Adrenal gland (tissue), 12 donors: ENCODE results near the gene SHISA8. TPM values are rescaled to one million over a fixed set of nuclear protein-coding genes. Genes with fewer than 3 reads are reported as not detected.

Experiments used
- DNase-seq, 7 donors: peaks; one replicate each; pipeline ENCODE4 v3.0.0-alpha.2; 2019 to 2020
- H3K27ac ChIP-seq, 5 donors: fragments of 200-600 bp; sonication (generic) in 4 of 5; 1 replicate in 3 of 5; 2 replicates in 2 of 5; pipeline versions ENCODE4 v1.5.1 to v1.8.0; 2016 to 2020; ENCODE audit warnings: mild to moderate bottlenecking in 1 of 5
- H3K27me3 ChIP-seq: fragments of 200-600 bp; 2 replicates; pipeline ENCODE4 v1.8.0; 2021
- H3K36me3 ChIP-seq, 2 donors: fragments of 200-600 bp; replicated peaks in 1 of 2; 1 replicate in 1 of 2; 2 replicates in 1 of 2; pipeline versions ENCODE4 v1.5.1 to v1.8.0; 2018 to 2022
- H3K4me1 ChIP-seq, 2 donors: fragments of 200-600 bp; replicated peaks in 1 of 2; 1 replicate in 1 of 2; 2 replicates in 1 of 2; pipeline versions ENCODE4 v1.5.1 to v1.8.0; 2018 to 2021
- H3K4me3 ChIP-seq, 4 donors: fragments of 200-600 bp; sonication (generic) in 3 of 4; one replicate each; pipeline ENCODE4 v1.5.1; 2016 to 2018
- H3K9me3 ChIP-seq, 3 donors: fragments of 200-600 bp; sonication (generic) in 1 of 3; replicated peaks in 1 of 3; 1 replicate in 2 of 3; 2 replicates in 1 of 3; pipeline versions ENCODE4 v1.5.1 to v1.8.0; 2016 to 2021
- CTCF ChIP-seq, 6 experiments: fragments of 450-650 bp in 4 of 6; fragments of 200-600 bp in 2 of 6; sonication (generic) in 1 of 6; IDR thresholded peaks; 1 replicate in 5 of 6; 2 replicates in 1 of 6; pipeline versions ENCODE4 v1.5.1 to v1.8.0; 2016 to 2021; ENCODE audit warnings: antibody characterized with exemption in 6 of 6, mild to moderate bottlenecking in 2 of 6, moderate library complexity in 1 of 6
- POLR2A ChIP-seq, 2 donors: fragments of 450-650 bp; IDR thresholded peaks; one replicate each; pipeline ENCODE4 v1.6.1; 2017; ENCODE audit warnings: antibody characterized with exemption in 2 of 2, mild to moderate bottlenecking in 2 of 2, moderate library complexity in 1 of 2
- WGBS, 4 donors: extraction: QIAGEN DNeasy Blood & Tissue Kit in 2 of 4; methylation state at CpG; one replicate each; pipeline versions ENCODE4 v1.1.5 to v1.1.7; 2013 to 2017; 5-methylcytosine and 5-hydroxymethylcytosine counted together
- intact Hi-C, 2 donors: fragments of 100-400 bp; cut with DNase I; formaldehyde crosslinking; loops; one replicate each; pipeline versions ENCODE4 v1.14.1 to v1.15.0; 2022 to 2023
- polyA plus RNA-seq, 3 donors: library from polyadenylated mRNA; stranded (reverse); fragments of 200-250 nt in 2 of 3; fragments of 350-450 nt in 1 of 3; fragmentation: Illumina TruSeq in 1 of 3; extraction: RNeasy Lipid Tissue Mini Kit (QIAGEN cat#74804) in 1 of 3; gene quantifications; one replicate each; pipeline ENCODE4 v1.2.3, GENCODE V29; 2013 to 2014
- total RNA-seq, 9 donors: library from RNA; depleted of rRNA in 4 of 9; stranded (reverse); fragments of >200 nt in 4 of 9; fragments of 120-200 nt in 1 of 9; fragmentation: NEBNext Ultra II Directional in 1 of 9; extraction: Animal tissue kit (Norgen Biotek cat#: 25700) in 1 of 9; gene quantifications; one replicate each; pipeline versions ENCODE4 v1.1.0 to v1.2.4, GENCODE V29; 2013 to 2023
- donor health status: healthy with polysubstance abuse.
- donor health status: Bipolar disorder and iron deficiency.
- donor health status: DM: yes; HTN: yes; CAD: no.
- donor health status: DM: no; HTN: no; CAD: no.
- donor health status: DM: no; HTN: no; CAD: no.
- donor health status: DM: yes; HTN: yes; CAD: no.

SHISA8 gene
- total and polyA plus RNA-seq, 12 donors = 0.28 to 55.5 (median 16.2) TPM

- no peak overlapping the region for H3K4me3 ChIP-seq
- H3K36me3 ChIP-seq = peaks cover 0 to 98% of the 10 kb centered on the region in 2 donors
- H3K9me3 ChIP-seq = no peaks in the 10 kb centered on the region
- H3K4me1 ChIP-seq = no peaks in the 10 kb centered on the region
- peak overlapping the region in 1 of 5 donors; percentile 13 for H3K27ac ChIP-seq
- TF ChIP-seq CTCF (IDR thresholded peaks at IDR 0.05) (no peak), POLR2A (IDR thresholded peaks at IDR 0.05) (no peak)
- no peaks in the 10 kb centered on the region for H3K27me3 ChIP-seq
- WGBS, 4 donors = 73 to 78% (median 75%) methylated on average over 7 to 13 of the region's 13 CpGs
- peak in 1 of 7 donors; percentile 8 for DNase-seq
- intact Hi-C loops = no loop called here
Observed at GRCh38 chr22:41899992-41900651, 14.8 kb downstream of the SHISA8 start.

- DNase-seq = no peak
- no peaks in the 10 kb centered on the region for H3K27me3 ChIP-seq
- WGBS, 4 donors = 79 to 86% (median 84%) methylated on average over 5 of the region's 5 CpGs
- intact Hi-C loops = no loop called here
- no peak overlapping the region for H3K27ac ChIP-seq
- no peaks in the 10 kb centered on the region for H3K9me3 ChIP-seq
- TF ChIP-seq CTCF (IDR thresholded peaks at IDR 0.05) = no peak
- no peak for TF ChIP-seq POLR2A (IDR thresholded peaks at IDR 0.05)
- H3K36me3 ChIP-seq = peaks cover 0 to 98% of the 10 kb centered on the region in 2 donors
- peaks cover 8% of the 10 kb centered on the region in 2 donors for H3K4me1 ChIP-seq
- no peak overlapping the region for H3K4me3 ChIP-seq
Observed at GRCh38 chr22:41899110-41899509, 15.8 kb downstream of the SHISA8 start.

GRCh38 chr22:41898645-41899044 is 16.2 kb downstream of the SHISA8 start:
- Histone ChIP-seq H3K4me3 (no peak overlapping the region), H3K9me3 (no peaks in the 10 kb centered on the region), H3K27ac (no peak overlapping the region), H3K4me1 (peaks cover 13% of the 10 kb centered on the region in 2 donors), H3K27me3 (no peaks in the 10 kb centered on the region), H3K36me3 (peaks cover 0 to 98% of the 10 kb centered on the region in 2 donors)
- WGBS, 4 donors = 86 to 91% (median 88%) methylated on average over 6 to 11 of the region's 11 CpGs
- DNase-seq = no peak
- intact Hi-C loops = no loop called here
- no peak for TF ChIP-seq POLR2A (IDR thresholded peaks at IDR 0.05)

- Histone ChIP-seq H3K4me3 (no peak overlapping the region), H3K9me3 (no peaks in the 10 kb centered on the region), H3K36me3 (peaks cover 0 to 91% of the 10 kb centered on the region in 2 donors), H3K27ac (peak overlapping the region; percentile 38 to 87 (median 82)), H3K27me3 (no peaks in the 10 kb centered on the region), H3K4me1 (peaks cover 31 to 35% of the 10 kb centered on the region in 2 donors)
- TF ChIP-seq CTCF (IDR thresholded peaks at IDR 0.05) (peak in 3 of 6 experiments; percentile 19 to 30 (median 19)), POLR2A (IDR thresholded peaks at IDR 0.05) (peak in 1 of 2 donors; percentile 23)
- 39 to 52% (median 41%) methylated on average over 7 of the region's 7 CpGs for WGBS, 4 donors
- peak in 6 of 7 donors; percentile 64 to 87 (median 80) for DNase-seq
- intact Hi-C loops = no loop called here
Observed at GRCh38 chr22:41893591-41894375, 21.1 kb downstream of the SHISA8 start.
